Measurements from ENCODE around the gene CILP2. TPM values are rescaled to one million over a fixed set of nuclear protein-coding genes. Genes with fewer than 3 reads are reported as not detected.

Gene CILP2
- total RNA-seq, 1 donor from 2014 or later = 0.82 TPM

DNA sequence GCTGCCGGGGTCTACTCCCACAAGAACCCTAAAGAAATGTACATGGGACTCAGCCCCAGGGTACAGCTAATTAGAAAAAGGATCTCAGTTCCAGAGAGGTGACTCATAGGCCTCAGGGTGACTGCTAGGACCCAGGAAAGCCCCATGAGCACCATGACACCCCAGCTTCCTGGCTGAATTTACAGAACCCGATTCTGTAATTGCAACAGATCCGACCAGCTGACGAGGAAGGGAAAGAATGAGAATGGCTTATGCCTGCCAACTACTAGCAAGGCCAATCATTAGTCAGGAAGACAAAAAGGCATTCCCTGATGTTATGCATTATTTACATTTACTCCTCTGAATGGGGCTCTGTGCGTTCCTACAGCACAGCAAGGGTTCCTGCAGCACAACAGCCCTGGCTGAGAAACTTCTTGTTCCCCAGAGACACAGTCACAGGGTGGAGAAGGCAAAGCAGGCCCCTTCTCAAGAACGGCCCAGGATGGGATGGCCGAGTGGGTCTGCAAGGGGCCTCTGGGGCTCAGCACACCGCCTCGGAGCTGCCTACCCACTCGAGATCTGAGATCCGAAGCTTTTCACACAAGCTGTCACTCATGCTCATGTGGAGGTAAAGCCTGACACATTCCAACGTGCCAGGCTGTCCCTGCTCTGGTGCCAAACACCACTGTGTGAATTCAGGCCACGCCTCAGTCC lies 53.2 kb downstream of the CILP2 start:
- DNase-seq (ENCODE audit: low spot score in 2 of 2) (no peak), FAIRE-seq (no peak)

DNA sequence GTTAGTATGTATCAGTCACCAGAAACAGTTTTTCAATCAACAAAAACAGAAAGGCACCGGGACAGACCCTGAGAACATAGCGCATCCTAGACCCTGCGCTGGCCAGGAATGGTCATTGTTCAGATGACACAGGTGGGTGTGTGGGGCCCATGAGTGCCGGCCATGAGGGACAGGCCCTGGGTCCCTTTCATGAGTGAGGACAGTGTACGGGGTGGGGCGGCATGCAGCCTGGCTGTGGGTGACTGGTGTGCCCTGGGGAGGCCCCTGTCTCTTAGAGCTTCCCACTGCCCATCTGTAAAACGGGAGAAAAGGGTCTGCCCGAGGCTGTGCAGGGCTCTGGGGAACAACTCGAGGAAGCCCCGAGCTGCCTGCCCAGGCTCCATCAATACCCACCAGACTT lies 54.6 kb downstream of the CILP2 start:
- no peak for FAIRE-seq
- no peak for DNase-seq (ENCODE audit: low spot score in 2 of 2)

DNA sequence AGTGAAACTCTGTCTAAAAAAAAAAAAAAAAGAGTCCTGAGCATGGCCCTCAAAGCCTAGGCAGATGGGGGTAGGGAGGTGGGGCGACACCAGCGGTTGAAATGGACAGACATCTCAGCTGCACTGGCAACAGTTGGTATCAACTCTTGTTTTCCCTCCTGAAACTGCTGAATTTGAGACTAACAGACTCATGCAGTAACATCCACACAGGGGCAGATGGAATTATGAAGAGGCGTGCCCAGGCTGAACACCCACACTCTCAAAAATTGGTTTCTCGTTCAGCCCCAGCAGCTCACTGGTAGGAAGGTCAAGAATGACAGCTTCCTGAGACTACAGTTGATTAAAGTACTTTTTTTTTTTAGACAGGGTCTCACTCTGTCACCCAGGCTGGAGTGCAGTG lies 56.3 kb downstream of the CILP2 start:
- no peak for DNase-seq (ENCODE audit: low spot score in 2 of 2)
- no peak for FAIRE-seq

DNA sequence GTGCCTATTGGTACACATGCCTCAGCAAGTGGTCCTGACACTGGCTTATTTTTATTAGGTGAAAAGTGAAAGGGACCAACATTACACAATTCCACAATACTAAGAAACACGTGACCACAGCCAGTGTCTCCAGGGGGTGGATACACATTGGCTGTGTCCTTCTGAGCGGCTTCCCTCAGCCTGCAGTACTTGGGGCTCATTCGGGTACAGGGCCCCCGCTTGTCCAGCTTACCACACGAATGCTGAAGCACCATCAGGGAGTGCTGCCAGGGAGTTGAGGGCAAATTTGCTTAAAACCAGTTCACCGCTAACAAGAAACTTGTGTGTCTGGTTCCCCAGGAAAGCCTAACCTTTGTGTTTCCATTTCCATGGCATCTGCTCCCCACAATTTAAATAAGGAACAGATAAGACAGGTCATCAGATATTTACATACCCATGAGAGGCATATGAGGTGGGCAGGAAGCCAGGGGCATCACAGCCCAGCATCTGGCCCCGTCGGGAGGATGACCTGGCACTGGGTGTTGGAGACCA lies 57.2 kb downstream of the CILP2 start:
- DNase-seq (ENCODE audit: low spot score in 2 of 2) (no peak), FAIRE-seq (no peak)

Other genes starting within 250 kb of the CILP2 start
- 22.8 TPM for gene SUGP1, start 217.8 kb upstream of the CILP2 start, total RNA-seq
- gene MAU2, start 217.4 kb upstream of the CILP2 start, total RNA-seq = 20.8 TPM
- gene GATAD2A, start 132.6 kb upstream of the CILP2 start, total RNA-seq = 7.7 TPM
- gene TSSK6, start 22.7 kb upstream of the CILP2 start, total RNA-seq = 2.4 TPM
- 86.8 TPM for gene NDUFA13, start 22.0 kb upstream of the CILP2 start, total RNA-seq
- 5.7 TPM for gene YJEFN3, start 9.4 kb upstream of the CILP2 start, total RNA-seq
- gene PBX4, start 80.4 kb downstream of the CILP2 start, total RNA-seq = 11.4 TPM
- gene LPAR2, start 90.0 kb downstream of the CILP2 start, total RNA-seq = 14.7 TPM
- gene GMIP, start 105.4 kb downstream of the CILP2 start, total RNA-seq = 15.1 TPM
- gene ATP13A1, start 125.4 kb downstream of the CILP2 start, total RNA-seq = 22.0 TPM
- gene ZNF101, start 130.6 kb downstream of the CILP2 start, total RNA-seq = 13.5 TPM
- gene ZNF14, start 194.8 kb downstream of the CILP2 start, total RNA-seq = 28.1 TPM

Data from frontal cortex (tissue), 4 donors.